Ishikawa (cell line): ENCODE data around the gene PDE11A.

Experiments
- CEBPB ChIP-seq: IDR thresholded peaks from 2 replicates; pipeline ENCODE4 v1.6.1; 2012
- CREB1 ChIP-seq: IDR thresholded peaks from 2 replicates; pipeline ENCODE4 v1.6.1; 2012; ENCODE audit warnings: low read depth
- EGR1 ChIP-seq: IDR thresholded peaks from 2 replicates; pipeline ENCODE4 v1.6.1; 2012
- EP300 ChIP-seq: IDR thresholded peaks from 2 replicates; pipeline ENCODE4 v1.6.1; 2012; ENCODE audit warnings: borderline replicate concordance
- FOXM1 ChIP-seq: IDR thresholded peaks from 2 replicates; pipeline ENCODE4 v1.6.1; 2012; ENCODE audit warnings: low read depth, borderline replicate concordance
- MAX ChIP-seq: IDR thresholded peaks from 2 replicates; pipeline ENCODE4 v1.6.1; 2012
- RAD21 ChIP-seq: IDR thresholded peaks from 2 replicates; pipeline ENCODE4 v1.6.1; 2012; ENCODE audit warnings: low read depth
- REST ChIP-seq: IDR thresholded peaks from 2 replicates; pipeline ENCODE4 v1.6.1; 2012; ENCODE audit warnings: low read depth, mild to moderate bottlenecking
- TAF1 ChIP-seq: IDR thresholded peaks from 2 replicates; pipeline ENCODE4 v1.6.1; 2012; ENCODE audit warnings: low read depth, mild to moderate bottlenecking
- TCF12 ChIP-seq: IDR thresholded peaks from 2 replicates; pipeline ENCODE4 v1.6.1; 2012; ENCODE audit warnings: low read depth
- TEAD4 ChIP-seq: IDR thresholded peaks from 2 replicates; pipeline ENCODE4 v1.6.1; 2012
- USF1 ChIP-seq: IDR thresholded peaks from 2 replicates; pipeline ENCODE4 v1.6.1; 2012
- YY1 ChIP-seq: IDR thresholded peaks from 2 replicates; pipeline ENCODE4 v1.6.1; 2012; ENCODE audit warnings: low read depth
- ZBTB7A ChIP-seq: IDR thresholded peaks from 2 replicates; pipeline ENCODE4 v1.6.1; 2012; ENCODE audit warnings: low read depth

- TF ChIP-seq REST (no peak), FOXM1 (no peak), CREB1 (no peak), RAD21 (no peak), EP300 (no peak), CEBPB (no peak), ZBTB7A (no peak), USF1 (no peak), YY1 (no peak), EGR1 (no peak), MAX (no peak), TCF12 (no peak), TEAD4 (no peak), TAF1 (no peak)
Measured at GRCh38 chr2:177711483-177712265, 360.9 kb downstream of the PDE11A start.
